Measurements from ENCODE around the gene ASAP3.
A peak's percentile ranks its signal among the peaks of the same experiment; 100 is the strongest.
"Not testable (repeated sequence)": the region's sequence is repeated elsewhere in the genome, so short reads cannot be mapped to it uniquely, and the experiment has no call there.

ASAP3 gene

GRCh38 chr1:23514111-23514679, 30.2 kb upstream of the ASAP3 start:
- no peak for DNase-seq

GRCh38 chr1:23509896-23510295, 25.9 kb upstream of the ASAP3 start:
- DNase-seq = no peak

GRCh38 chr1:23506376-23507107, 22.6 kb upstream of the ASAP3 start:
- no peak for DNase-seq

DNA sequence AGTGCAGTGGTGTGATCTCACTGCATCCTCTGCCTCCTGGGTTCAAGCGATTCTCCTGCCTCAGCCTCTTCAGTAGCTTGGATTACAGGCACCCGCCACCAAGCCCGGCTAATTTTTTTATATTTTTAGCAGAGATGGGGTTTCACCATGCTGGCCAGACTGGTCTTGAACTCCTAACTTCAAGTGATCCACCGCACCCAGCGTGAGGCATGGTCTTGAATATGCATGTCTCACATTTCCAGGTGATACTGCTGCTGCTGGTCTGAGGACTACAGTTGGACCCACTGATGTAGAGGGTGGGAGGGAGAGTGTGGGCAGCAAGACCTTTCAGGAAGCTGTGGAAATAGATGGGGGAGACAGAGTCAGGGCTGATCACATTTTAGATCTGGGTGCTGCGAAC, 21.9 kb upstream of the ASAP3 start:
- DNase-seq = no peak

GRCh38 chr1:23504156-23504555, 20.2 kb upstream of the ASAP3 start:
- DNase-seq = not testable (repeated sequence)

- DNase-seq = no peak
Measured at GRCh38 chr1:23502951-23503350, 19.0 kb upstream of the ASAP3 start.

GRCh38 chr1:23500466-23500865, 16.5 kb upstream of the ASAP3 start:
- DNase-seq = no peak

DNA sequence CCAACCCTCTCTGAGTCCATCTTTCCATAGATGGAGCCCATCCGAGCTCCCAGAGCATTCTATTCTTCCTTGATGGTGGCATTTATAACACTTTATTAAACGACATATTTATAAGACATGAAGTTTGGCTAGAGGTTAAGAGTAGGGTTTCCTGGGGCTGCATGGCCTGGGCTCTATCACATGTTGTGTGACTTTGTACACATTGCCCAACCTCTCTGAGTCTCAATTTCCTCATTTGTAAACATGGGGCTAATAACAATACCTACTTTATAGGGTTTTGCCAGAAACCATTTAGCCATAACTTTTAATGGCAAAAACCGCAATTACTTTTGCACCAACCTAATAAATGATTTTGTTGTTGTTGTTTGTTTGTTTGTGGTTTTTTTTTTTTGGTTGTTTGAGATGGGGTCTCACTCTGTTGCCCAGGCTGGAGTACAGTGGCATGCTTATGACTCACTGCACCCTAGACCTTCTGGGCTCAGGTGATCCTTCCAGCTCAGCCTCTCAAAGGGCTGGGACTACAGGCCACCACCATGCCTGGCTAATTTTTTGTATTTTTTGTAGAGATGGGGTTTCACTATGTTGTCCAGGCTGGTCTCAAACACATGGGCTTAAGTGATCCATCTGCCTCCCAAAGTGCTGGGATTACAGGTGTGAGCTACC, 13.9 kb upstream of the ASAP3 start:
- DNase-seq = no peak

DNA sequence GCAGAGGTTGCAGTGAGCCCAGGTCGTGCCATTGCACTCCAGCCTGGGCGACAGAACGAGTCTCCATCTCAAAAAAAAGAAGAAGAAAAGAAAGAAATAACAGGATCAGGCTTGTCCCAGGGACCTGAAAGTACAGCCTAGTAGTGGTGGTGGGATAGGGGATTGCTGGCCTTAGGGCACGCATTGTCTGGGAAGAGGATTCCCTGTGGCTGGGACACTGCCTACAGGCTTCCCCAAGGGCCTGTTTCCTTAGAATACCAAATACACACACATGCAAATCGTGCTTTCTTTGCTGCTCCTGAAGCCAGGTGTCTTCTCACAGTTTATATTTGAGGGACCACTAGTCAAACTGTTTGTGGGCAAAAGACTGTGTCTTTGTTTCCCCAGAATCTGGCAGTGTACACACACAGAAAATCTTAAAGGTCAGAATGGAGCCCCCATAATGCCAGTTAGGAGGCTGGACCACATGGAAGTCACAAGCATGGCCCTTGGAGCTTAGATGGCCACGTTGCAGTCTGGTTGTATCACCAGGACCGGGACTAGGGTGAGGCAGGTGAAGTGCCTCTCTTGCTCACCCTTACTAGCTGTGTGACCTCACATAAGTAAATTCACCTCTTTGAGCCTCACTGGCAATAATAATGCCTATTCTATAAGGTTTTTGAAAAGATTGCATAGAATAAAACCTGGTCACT, 12.7 kb upstream of the ASAP3 start:
- no peak for DNase-seq

- not testable (repeated sequence) for DNase-seq
Measured at GRCh38 chr1:23494836-23495235, 10.9 kb upstream of the ASAP3 start.

GRCh38 chr1:23492776-23493175, 8.8 kb upstream of the ASAP3 start:
- not testable (repeated sequence) for DNase-seq

- no peak for DNase-seq
Measured at GRCh38 chr1:23492132-23492720, 8.2 kb upstream of the ASAP3 start.

DNA sequence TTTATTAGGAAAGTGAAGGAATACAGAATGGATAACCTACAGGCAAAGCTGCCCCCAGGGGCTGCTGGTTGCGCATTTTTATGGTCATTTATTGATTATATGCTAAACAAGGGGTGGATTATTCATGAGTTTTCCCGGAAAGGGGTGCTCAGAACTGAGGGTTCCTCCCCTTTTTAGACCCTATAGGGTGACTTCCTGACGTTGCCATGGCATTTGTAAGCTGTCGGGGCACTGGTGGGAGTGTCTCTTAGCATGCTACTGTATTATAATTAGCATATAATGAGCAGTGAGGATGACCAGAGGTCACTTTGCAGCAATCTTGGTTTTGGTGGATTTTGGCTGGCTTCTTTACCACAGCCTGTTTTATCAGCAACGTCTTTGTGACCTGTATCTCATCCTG, 5.9 kb upstream of the ASAP3 start:
- no peak for DNase-seq

DNA sequence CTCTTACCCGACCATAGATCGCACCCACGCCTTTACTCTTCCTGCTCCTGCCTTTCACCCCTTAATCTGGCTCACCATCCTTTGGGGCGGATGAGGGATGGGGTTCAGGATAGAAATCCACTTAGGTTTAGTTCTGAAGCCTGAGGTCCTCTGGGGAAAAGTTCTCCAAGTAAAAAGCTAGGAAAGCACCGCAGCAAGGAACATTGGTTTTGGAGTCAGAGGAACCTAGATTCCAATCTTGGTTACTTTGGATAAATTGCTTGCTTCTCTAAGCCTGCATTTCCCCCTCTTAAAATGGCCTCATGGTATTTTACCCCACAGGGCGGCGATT, 988 bp upstream of the ASAP3 start:
- no peak for DNase-seq

DNA sequence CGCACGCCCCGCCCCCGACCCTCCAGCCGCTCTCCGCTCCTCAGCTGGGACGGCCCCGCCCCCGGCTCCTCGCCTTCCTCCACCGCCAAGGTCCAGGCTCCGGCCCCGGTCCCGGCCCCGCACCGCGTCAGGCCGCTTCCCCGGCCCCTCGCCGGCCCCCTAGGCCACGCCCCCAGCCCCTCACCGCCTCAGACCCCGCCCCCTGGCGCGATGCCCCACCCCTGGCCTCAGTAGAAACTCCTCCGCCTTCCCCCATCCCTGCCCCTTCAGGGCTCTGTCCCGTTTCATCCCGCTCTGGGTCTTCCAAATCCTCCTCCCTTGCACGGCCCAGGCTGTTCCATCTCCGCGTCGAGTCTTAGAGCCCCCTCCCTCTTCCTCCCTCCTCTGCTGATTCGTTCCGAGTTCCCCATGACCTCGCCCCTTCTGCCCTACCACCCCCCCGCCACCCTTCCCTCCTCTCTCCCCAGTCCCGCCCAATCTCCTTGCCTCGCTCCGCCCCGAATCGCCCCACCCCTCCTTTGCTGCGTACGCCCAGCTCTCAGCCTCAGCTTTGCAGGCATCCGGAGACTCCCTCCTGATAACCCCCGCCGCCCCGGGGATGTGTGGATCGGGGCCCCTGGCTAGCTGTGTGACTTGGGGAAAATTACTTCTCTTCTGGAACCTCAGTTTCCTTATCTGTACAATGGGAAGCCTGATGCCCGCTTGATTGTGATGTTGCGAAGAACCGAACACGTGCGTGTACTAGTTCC, 448 bp upstream of the ASAP3 start:
- DNase-seq = peak; percentile 82

GRCh38 chr1:23481904-23482303, 2.1 kb downstream of the ASAP3 start:
- no peak for DNase-seq

DNA sequence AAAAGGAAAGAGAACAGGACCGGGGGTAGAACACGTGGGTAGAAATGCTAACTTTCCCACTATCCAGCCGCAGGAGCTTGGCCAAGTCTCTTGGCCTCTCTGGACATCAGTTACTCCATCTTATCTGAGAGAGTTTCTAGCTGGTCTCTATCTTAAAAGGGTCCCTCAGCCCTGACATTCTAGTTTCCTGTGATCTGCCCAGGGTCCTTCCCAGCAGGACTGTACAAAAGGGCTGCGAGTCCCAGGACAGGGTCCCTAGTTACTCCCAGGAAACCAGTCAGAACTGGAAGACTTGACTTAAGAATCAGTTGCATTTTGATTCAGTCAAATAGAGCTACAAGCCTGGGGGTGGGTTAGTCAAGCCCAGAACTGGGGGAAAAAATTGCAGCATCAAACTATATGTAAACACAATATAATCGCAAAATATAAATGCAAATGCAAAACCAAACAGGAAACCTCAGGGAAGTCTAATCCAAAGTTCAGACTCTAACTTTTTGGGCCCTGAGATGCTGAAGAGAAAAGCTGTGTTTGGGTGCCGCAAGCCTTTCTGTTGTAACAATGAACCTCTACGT, 2.9 kb downstream of the ASAP3 start:
- peak; percentile 25 for DNase-seq

DNA sequence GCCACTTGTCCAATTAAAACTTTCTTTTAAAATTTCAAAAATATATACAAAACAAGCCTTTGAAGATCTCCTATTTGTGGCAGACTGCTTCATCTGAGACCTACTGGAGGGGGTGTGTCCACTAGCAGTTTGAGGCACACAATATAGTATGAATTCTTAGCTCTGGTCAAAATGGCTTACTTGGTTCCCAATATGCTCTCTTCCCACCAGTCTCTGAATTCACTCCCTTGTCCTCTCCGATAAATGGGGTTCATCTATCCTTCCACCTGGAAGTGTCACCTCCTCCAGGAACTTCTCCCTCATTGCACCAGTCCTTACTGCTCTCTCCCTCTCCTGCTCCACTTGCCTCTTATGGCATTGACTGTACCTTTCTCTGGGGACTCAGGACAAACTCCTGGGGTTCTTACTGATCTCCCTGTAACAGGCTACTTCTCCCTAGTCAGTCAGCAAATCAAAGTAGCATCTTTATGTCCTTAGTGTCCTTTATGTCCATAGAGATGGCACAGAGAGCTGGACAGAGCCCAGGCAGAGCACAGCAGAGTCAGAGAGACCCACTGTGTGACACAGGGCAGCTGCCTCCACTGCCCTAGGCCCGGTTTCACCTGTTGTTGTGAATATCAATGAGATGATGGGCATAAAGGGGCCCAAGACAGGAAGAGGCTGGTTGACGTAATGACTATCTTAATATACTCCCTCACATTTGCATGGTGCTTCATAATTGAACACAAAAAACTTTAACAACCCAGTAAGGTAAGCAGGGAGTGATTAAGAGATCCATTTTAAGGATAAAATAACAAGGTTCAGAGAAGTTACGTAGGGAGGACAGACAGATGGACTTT, 3.6 kb downstream of the ASAP3 start:
- no peak for DNase-seq

DNA sequence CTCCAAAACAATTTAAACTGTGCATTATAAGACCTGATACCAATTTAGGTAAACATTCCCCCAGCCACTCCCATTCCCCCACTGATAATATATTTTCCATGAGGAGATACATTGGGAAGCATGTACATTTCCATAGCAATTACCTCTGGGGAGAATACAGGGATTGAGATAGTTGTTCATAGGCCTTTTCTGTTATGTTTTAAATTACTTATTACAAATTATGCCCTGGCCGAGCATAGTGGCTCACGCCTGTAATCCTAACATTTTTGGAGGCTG, 4.4 kb downstream of the ASAP3 start:
- DNase-seq = no peak

GRCh38 chr1:23478896-23479665, 4.9 kb downstream of the ASAP3 start:
- DNase-seq = no peak
